ENCODE data around the gene PDK2.
A peak's percentile ranks its signal among the peaks of the same experiment; 100 is the strongest.

Gene PDK2

GRCh38 chr17:50139950-50140885 is 45.1 kb downstream of the PDK2 start:
- DNase-seq, result peak; percentile 86

DNA sequence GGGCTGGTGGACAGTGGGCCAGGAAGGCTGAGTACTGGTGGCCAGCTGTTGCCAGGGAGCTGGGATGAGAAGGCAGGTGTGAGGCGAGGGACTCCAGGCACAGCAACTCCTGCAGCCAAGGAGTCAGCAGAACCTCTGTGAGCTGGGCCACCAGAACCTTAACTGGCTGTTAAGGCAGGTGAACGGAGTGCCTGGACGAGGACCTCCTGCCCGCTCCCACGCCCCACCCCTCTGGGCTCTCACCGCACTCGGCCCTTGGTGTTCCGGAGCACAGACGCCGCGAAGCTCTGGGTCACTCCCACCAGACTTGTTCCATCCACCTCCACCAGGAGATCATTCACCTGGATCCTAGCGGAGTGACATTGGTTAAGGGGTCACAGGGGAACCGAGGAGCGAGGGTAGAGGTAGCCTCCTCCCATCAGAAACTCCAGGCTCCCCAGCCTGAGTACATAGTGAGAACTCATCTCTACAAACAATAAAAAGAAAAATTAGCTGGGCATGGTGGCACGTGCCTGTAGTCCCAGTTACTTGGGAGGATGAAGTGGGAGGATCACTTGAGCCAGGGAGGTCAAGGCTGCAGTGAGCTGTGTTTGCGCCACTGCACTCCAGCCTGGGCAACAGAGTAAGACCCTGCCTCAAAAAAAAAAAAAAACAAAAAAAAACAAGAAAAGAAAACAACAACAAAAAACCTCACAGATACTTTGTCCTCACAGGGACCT is 46.0 kb downstream of the PDK2 start:
- no peak for DNase-seq

DNA sequence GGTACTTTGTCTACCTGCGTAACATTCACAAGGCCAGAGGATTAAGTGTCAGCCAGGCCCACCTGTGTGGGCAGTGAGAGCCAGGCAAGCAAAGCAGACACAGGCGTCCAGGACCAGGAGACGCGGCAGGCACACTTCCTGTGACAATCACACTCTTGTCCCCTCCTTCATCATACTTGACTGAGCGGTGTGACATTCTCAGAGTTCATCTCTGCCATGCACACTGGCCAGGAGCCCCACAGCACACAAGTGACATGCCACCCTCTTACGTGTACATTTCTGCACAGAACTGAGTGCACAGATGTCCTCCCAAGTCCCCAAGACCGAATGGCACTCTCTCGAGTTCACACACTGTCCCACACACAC is 46.6 kb downstream of the PDK2 start:
- DNase-seq, result no peak

GRCh38 chr17:50143461-50144176 is 48.5 kb downstream of the PDK2 start:
- no peak for DNase-seq

DNA sequence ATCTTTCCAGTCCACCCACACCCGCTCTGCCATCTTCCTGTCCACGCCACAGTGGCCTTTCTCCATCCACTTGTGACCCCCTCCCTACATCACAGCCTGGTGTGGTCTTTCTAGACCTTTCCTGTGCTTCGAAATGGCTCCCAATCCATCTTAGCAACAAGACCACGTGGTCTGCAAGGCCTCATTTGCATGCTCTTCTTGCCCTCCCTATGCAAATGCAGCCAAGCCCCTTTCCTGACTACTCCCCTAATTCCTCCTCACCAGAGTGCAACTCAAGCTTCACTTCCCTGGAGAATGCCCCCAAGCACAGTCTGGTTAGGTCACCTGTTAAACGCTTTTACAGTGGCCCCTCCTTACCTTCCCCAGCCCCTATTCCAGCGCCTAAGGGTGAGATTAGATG is 49.2 kb downstream of the PDK2 start:
- no peak for DNase-seq

DNA sequence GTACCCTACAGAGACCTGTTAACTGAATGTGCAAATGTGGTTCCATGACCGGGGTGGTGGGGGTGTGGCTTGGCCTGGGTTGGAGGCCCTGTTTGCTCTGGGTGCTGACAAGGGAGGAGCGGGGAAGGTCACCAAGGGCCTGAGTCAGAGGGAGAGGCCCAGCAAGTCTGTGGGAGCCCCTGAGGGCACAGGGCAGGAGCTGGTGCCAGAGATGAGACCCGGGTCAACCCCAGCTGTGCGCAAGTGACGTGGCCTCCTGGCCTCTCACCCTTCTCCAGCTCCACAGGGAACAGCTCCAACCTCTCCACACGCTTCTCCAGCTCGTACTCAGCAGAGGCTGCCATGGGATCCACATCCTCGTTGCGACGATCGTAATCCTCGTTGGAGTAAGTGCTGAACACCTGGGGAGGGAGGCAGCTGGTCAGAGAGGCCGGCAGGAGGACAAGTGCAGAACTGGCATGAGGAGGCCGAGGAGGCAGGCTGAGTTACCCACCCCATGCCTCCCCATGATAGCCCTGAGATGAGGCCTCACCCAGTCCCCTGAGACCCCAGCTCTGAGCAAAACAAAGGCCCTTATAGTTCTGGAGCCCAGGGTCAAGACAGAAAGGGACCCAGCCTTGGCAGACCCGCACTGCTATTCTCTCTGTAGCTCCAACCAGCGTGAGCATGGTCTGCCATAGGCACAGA is 49.8 kb downstream of the PDK2 start:
- peak; percentile 39 for DNase-seq

- no peak for DNase-seq
Measured at GRCh38 chr17:50145532-50146229, 50.5 kb downstream of the PDK2 start.

- peak; percentile 47 for DNase-seq
Measured at GRCh38 chr17:50146230-50146926, 51.2 kb downstream of the PDK2 start.

- DNase-seq, result no peak
Measured at GRCh38 chr17:50146927-50147665, 51.9 kb downstream of the PDK2 start.

GRCh38 chr17:50147841-50148225 is 52.7 kb downstream of the PDK2 start:
- DNase-seq, result no peak

- peak; percentile 87 for DNase-seq
Measured at GRCh38 chr17:50148226-50149090, 53.3 kb downstream of the PDK2 start.

DNA sequence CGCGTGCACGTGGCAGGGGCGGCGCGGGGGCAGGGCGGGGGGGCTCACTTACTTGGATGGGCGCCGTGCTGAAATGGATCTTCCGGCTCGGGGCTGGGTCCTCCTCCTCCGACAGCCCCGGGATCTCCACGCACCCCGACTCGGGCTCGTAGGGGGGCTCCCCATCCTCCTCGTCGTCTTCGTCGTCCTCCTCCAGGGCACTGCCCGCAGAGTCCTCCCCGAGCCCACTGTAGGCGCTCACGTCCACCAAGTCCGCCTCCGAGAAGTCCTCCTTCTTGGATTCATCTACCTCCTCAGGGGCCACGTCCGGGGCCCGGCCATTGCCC is 53.9 kb downstream of the PDK2 start:
- DNase-seq, result no peak

GRCh38 chr17:50149417-50150353 is 54.5 kb downstream of the PDK2 start:
- DNase-seq, result peak; percentile 66

- no peak for DNase-seq
Measured at GRCh38 chr17:50150354-50151040, 55.3 kb downstream of the PDK2 start, which contains the start of gene PPP1R9B. Gene PPP1R9B (minus strand): TSS chr17:50150677. CDS start chr17:50150513, 164 bp downstream.

DNA sequence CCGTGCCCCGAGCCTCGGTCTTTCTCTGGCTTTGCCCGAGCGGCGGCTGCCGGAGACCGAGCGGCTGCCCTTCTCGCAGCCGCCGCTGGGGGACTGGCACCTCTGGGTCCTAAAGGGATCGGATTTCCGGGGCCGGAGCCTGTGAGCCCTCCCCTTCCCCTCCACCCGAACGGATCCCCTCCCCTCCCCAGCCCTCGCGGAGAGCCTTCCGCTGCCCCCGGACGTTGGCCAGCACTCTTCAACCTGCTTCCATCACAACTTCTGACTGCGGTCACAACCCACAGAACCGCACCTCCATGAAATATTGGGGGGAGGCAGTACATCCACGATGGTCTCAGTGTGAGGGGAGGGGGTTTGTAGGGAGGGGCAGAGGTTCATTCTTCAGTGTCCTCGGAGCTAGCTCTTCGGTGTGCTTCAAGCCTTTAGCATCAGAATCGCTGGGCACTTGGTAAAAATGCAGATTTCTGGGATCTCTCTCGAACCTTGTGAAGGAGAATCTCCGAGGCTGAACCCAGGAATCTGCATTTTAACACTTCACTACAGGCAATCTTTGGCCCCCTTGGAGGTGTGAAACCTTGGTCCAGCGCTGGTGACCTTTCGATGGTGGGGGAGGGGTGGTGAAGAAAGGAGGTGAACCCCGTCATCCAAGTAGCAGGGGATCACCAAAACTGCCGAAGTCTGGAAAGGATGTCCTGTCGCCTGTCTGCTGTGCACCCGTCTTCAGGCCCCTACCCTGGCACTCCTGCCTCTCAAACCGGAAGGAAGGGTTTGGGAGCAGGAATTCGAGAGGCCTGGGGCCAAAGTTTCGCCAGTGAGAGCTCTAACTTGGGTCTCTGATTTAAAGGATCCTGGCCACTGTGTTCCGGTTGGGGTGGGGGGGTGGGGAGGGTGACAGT is 56.1 kb downstream of the PDK2 start:
- DNase-seq, result peak; percentile 94

DNA sequence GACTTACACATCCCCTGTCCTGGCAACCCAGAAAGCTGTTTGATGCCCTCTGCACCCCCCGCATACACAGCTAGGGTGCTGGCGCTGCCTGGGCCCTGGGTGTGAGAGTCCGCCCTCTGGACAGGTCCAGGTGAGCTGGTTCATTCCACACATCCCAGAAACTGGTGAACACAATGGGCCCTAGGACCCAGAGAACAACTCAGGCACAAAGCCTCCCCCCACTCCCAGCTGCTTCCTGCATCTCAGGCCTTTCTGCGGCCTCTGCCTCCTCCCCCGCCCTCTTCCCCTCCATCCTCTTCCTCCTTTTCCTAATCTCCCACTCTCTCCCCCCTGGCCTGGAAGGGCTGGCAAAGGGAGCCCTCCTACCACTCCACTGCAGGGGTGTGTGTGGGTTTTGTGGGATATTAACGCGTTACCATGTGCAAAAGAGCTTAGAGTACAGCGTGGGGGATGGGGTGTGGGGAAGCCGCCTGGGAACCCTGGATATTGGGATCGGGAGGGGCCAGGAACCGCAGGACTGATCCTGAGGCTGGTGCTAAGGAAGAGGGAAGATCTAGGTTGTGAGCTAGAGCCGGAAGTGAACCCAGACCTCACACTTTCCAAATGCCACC is 56.9 kb downstream of the PDK2 start:
- peak; percentile 68 for DNase-seq

GRCh38 chr17:50152736-50153135 is 57.6 kb downstream of the PDK2 start:
- DNase-seq, result no peak

Measured in stimulated activated CD4-positive, alpha-beta T cell treated with anti-CD3 and anti-CD28 coated beads, Interleukin-15, amount 100 ng/mL, for 24 hours (primary cell).